KMS-11 (cell line): ENCODE results near the gene RSPO1.

Experiments used
- H2AFZ ChIP-seq: fragments of 200-600 bp; sonication (generic); 2 replicates; pipeline ENCODE4 v1.6.1; 2016; ENCODE audit warnings: antibody characterized with exemption, mixed run types, low read depth
- H3K27ac ChIP-seq: fragments of 200-600 bp; sonication (generic); 2 replicates; pipeline ENCODE4 v1.6.1; 2016; ENCODE audit warnings: mild to moderate bottlenecking, mixed run types
- H3K27me3 ChIP-seq: fragments of 200-600 bp; sonication (generic); 2 replicates; pipeline ENCODE4 v1.6.1; 2017; ENCODE audit warnings: mild to moderate bottlenecking, low read depth, mixed run types, moderate library complexity; ENCODE audit not compliant: insufficient read depth
- H3K36me3 ChIP-seq: fragments of 200-600 bp; sonication (generic); 2 replicates; pipeline ENCODE4 v1.6.1; 2017; ENCODE audit warnings: mild to moderate bottlenecking, mixed run types; ENCODE audit not compliant: insufficient read depth
- H3K4me1 ChIP-seq: fragments of 200-600 bp; sonication (generic); 2 replicates; pipeline ENCODE4 v1.6.1; 2016; ENCODE audit warnings: mild to moderate bottlenecking, low read depth, mixed run types; ENCODE audit not compliant: poor library complexity, severe bottlenecking
- H3K4me2 ChIP-seq: fragments of 200-600 bp; sonication (generic); 2 replicates; pipeline ENCODE4 v1.7.0; 2016; ENCODE audit warnings: mild to moderate bottlenecking, mixed run types
- H3K4me3 ChIP-seq: fragments of 200-600 bp; sonication (generic); IDR thresholded peaks from 2 replicates; pipeline ENCODE4 v1.6.1; 2017; ENCODE audit warnings: low read depth, low read length, mixed read lengths; ENCODE audit not compliant: insufficient read depth
- H3K79me2 ChIP-seq: fragments of 200-600 bp; sonication (generic); 2 replicates; pipeline ENCODE4 v1.6.1; 2016; ENCODE audit warnings: low read depth, mixed run types; ENCODE audit not compliant: insufficient read depth
- H3K9ac ChIP-seq: fragments of 200-600 bp; sonication (generic); 2 replicates; pipeline ENCODE4 v1.6.1; 2016; ENCODE audit warnings: mild to moderate bottlenecking, mixed run types
- H4K20me1 ChIP-seq: fragments of 200-600 bp; sonication (generic); 2 replicates; pipeline ENCODE4 v1.6.1; 2016; ENCODE audit warnings: mild to moderate bottlenecking, mixed run types; ENCODE audit not compliant: insufficient read depth
- CTCF ChIP-seq: fragments of 200-600 bp; sonication (generic); conservative IDR thresholded peaks from 2 replicates; pipeline ENCODE4 v1.6.1; 2017; ENCODE audit warnings: low read depth, mild to moderate bottlenecking, antibody characterized with exemption, low read length, moderate library complexity, mixed read lengths

The RSPO1 gene

GRCh38 chr1:37622131-37622530 is 12.6 kb downstream of the RSPO1 start:
- no peaks in the 10 kb centered on the region for H4K20me1 ChIP-seq
- no peak overlapping the region for H2AFZ ChIP-seq
- no peak overlapping the region for H3K27ac ChIP-seq
- H3K79me2 ChIP-seq, result no peaks in the 10 kb centered on the region
- peaks cover 30% of the 10 kb centered on the region for H3K27me3 ChIP-seq
- peaks cover 2% of the 10 kb centered on the region for H3K4me1 ChIP-seq
- H3K9ac ChIP-seq, result no peak overlapping the region
- H3K4me3 ChIP-seq, result no peak overlapping the region
- H3K36me3 ChIP-seq, result no peaks in the 10 kb centered on the region
- TF ChIP-seq CTCF, result peak; percentile 17; the same call in 1 of the 2 replicates
- no peak overlapping the region for H3K4me2 ChIP-seq

GRCh38 chr1:37621326-37621870 is 13.3 kb downstream of the RSPO1 start:
- H3K9ac ChIP-seq, result no peak overlapping the region
- H2AFZ ChIP-seq, result no peak overlapping the region
- no peaks in the 10 kb centered on the region for H3K36me3 ChIP-seq
- H3K4me1 ChIP-seq, result no peaks in the 10 kb centered on the region
- no peak overlapping the region for H3K4me3 ChIP-seq
- no peak overlapping the region for H3K27ac ChIP-seq
- no peak overlapping the region for H3K4me2 ChIP-seq
- H3K27me3 ChIP-seq, result peaks cover 33% of the 10 kb centered on the region
- no peaks in the 10 kb centered on the region for H3K79me2 ChIP-seq
- no peaks in the 10 kb centered on the region for H4K20me1 ChIP-seq
- TF ChIP-seq CTCF, result no peak

- Histone ChIP-seq H3K4me1 (no peaks in the 10 kb centered on the region), H2AFZ (no peak overlapping the region), H3K36me3 (no peaks in the 10 kb centered on the region), H3K9ac (no peak overlapping the region), H3K4me2 (no peak overlapping the region), H3K79me2 (no peaks in the 10 kb centered on the region), H3K27me3 (peaks cover 37% of the 10 kb centered on the region), H3K27ac (no peak overlapping the region), H4K20me1 (no peaks in the 10 kb centered on the region), H3K4me3 (no peak overlapping the region)
- TF ChIP-seq CTCF, result no peak
Measured at GRCh38 chr1:37620707-37621106, 14.0 kb downstream of the RSPO1 start.

GRCh38 chr1:37616330-37616729 is 18.4 kb downstream of the RSPO1 start:
- Histone ChIP-seq H2AFZ (no peak overlapping the region), H3K27me3 (peaks cover 29% of the 10 kb centered on the region; the same call in 1 of the 2 replicates), H3K9ac (no peak overlapping the region), H3K36me3 (no peaks in the 10 kb centered on the region), H3K4me3 (no peak overlapping the region), H3K27ac (no peak overlapping the region), H3K4me2 (no peak overlapping the region), H3K4me1 (no peaks in the 10 kb centered on the region), H3K79me2 (no peaks in the 10 kb centered on the region), H4K20me1 (no peaks in the 10 kb centered on the region)
- TF ChIP-seq CTCF, result no peak
